Measurements from ENCODE around the gene GPR55. TPM values are rescaled to one million over a fixed set of nuclear protein-coding genes. Genes with fewer than 3 reads are reported as not detected.

Gene GPR55
- total RNA-seq, 2 experiments from 2014 or later: 18.8 to 21.5 TPM

- peak; percentile 36 for DNase-seq
- Mint-ChIP-seq H3K27me3 (peaks cover 5% of the 10 kb centered on the region), H3K36me3 (peaks cover 2% of the 10 kb centered on the region), H3K9me3 (no peaks in the 10 kb centered on the region), H3K4me3 (no peak overlapping the region), H3K4me1 (peaks cover 53% of the 10 kb centered on the region), H3K27ac (peak overlapping the region; percentile 19)
- no peak for ATAC-seq (ENCODE audit: low read depth)
- POLR2A ChIA-PET: no interaction called here
Measured at GRCh38 chr2:230927711-230928341, 2.8 kb upstream of the GPR55 start.

GRCh38 chr2:230925879-230926765, 1.1 kb upstream of the GPR55 start:
- peak overlapping the region; percentile 98 for H3K27ac Mint-ChIP-seq
- POLR2A ChIA-PET: interaction anchor here (0.6 to 2.9 kb wide), 11 partner anchors 21 to 66 kb away, joined by 3 to 13 read pairs (median 4); partner anchors contain the start of gene ITM2C
- H3K36me3 Mint-ChIP-seq: peaks cover 2% of the 10 kb centered on the region
- peaks cover 5% of the 10 kb centered on the region for H3K27me3 Mint-ChIP-seq
- peak; percentile 56 for DNase-seq
- no peaks in the 10 kb centered on the region for H3K9me3 Mint-ChIP-seq
- H3K4me1 Mint-ChIP-seq: peaks cover 49% of the 10 kb centered on the region
- peak overlapping the region; percentile 90 for H3K4me3 Mint-ChIP-seq
- ATAC-seq (ENCODE audit: low read depth): peak; percentile 30

- H3K36me3 Mint-ChIP-seq: peaks cover 2% of the 10 kb centered on the region
- DNase-seq (peak; percentile 56), ATAC-seq (ENCODE audit: low read depth) (peak; percentile 38)
- peaks cover 54% of the 10 kb centered on the region for H3K4me1 Mint-ChIP-seq
- peak overlapping the region; percentile 90 for H3K4me3 Mint-ChIP-seq
- no peaks in the 10 kb centered on the region for H3K27me3 Mint-ChIP-seq
- POLR2A ChIA-PET: interaction anchor here (0.9 to 2.9 kb wide), 13 partner anchors 20 to 67 kb away, joined by 3 to 13 read pairs (median 5); partner anchors contain the start of gene ITM2C
- no peaks in the 10 kb centered on the region for H3K9me3 Mint-ChIP-seq
- H3K27ac Mint-ChIP-seq: peak overlapping the region; percentile 98
Measured at GRCh38 chr2:230925443-230925878, 419 bp upstream of the GPR55 start.

- peak overlapping the region; percentile 98 for H3K27ac Mint-ChIP-seq
- H3K9me3 Mint-ChIP-seq: no peaks in the 10 kb centered on the region
- H3K36me3 Mint-ChIP-seq: peaks cover 2% of the 10 kb centered on the region
Measured at GRCh38 chr2:230924092-230924469, 961 bp downstream of the GPR55 start.

GRCh38 chr2:230922951-230923717, 1.9 kb downstream of the GPR55 start:
- Mint-ChIP-seq H3K27ac (peak overlapping the region; percentile 98), H3K27me3 (no peaks in the 10 kb centered on the region), H3K9me3 (no peaks in the 10 kb centered on the region), H3K4me1 (peaks cover 62% of the 10 kb centered on the region), H3K4me3 (peak overlapping the region; percentile 90), H3K36me3 (peaks cover 2% of the 10 kb centered on the region)
- DNase-seq (peak; percentile 27), ATAC-seq (ENCODE audit: low read depth) (no peak)
- POLR2A ChIA-PET: interaction anchor here (1.1 kb wide), 1 partner anchor 47 kb away, joined by 6 read pairs; no protein-coding TSS in a partner anchor

More at GRCh38 chr2:230924092-230924469, 961 bp downstream of the GPR55 start:
- H3K4me1 Mint-ChIP-seq: peaks cover 59% of the 10 kb centered on the region
- H3K4me3 Mint-ChIP-seq: peak overlapping the region; percentile 90
- no peaks in the 10 kb centered on the region for H3K27me3 Mint-ChIP-seq
- no peak for ATAC-seq (ENCODE audit: low read depth)
- POLR2A ChIA-PET: interaction anchor here (0.6 to 2.7 kb wide), 11 partner anchors 12 to 599 kb away, joined by 3 to 10 read pairs (median 5); partner anchors contain the start of gene ITM2C
- peak; percentile 21 for DNase-seq

GRCh38 chr2:230921806-230922595, 3.0 kb downstream of the GPR55 start:
- peak; percentile 24 for DNase-seq
- Mint-ChIP-seq H3K36me3 (peaks cover 2% of the 10 kb centered on the region), H3K9me3 (no peaks in the 10 kb centered on the region), H3K4me1 (peaks cover 60% of the 10 kb centered on the region), H3K4me3 (peak overlapping the region; percentile 25), H3K27ac (peak overlapping the region; percentile 35), H3K27me3 (no peaks in the 10 kb centered on the region)
- POLR2A ChIA-PET: no interaction called here
- ATAC-seq (ENCODE audit: low read depth): no peak

GRCh38 chr2:230920167-230920566, 4.9 kb downstream of the GPR55 start:
- peak overlapping the region; percentile 71 for H3K4me3 Mint-ChIP-seq
- POLR2A ChIA-PET: no interaction called here
- peak overlapping the region; percentile 82 for H3K27ac Mint-ChIP-seq
- H3K4me1 Mint-ChIP-seq: peaks cover 56% of the 10 kb centered on the region
- H3K9me3 Mint-ChIP-seq: no peaks in the 10 kb centered on the region
- peaks cover 2% of the 10 kb centered on the region for H3K36me3 Mint-ChIP-seq
- DNase-seq (no peak), ATAC-seq (ENCODE audit: low read depth) (no peak)
- no peaks in the 10 kb centered on the region for H3K27me3 Mint-ChIP-seq

GRCh38 chr2:230919681-230920080, 5.4 kb downstream of the GPR55 start:
- H3K36me3 Mint-ChIP-seq: peaks cover 5% of the 10 kb centered on the region
- H3K27ac Mint-ChIP-seq: peak overlapping the region; percentile 48
- peaks cover 52% of the 10 kb centered on the region for H3K4me1 Mint-ChIP-seq
- peak overlapping the region; percentile 71 for H3K4me3 Mint-ChIP-seq
- no peak for DNase-seq
- POLR2A ChIA-PET: no interaction called here
- no peak for ATAC-seq (ENCODE audit: low read depth)
- no peaks in the 10 kb centered on the region for H3K9me3 Mint-ChIP-seq
- no peaks in the 10 kb centered on the region for H3K27me3 Mint-ChIP-seq

- H3K27ac Mint-ChIP-seq: peak overlapping the region; percentile 57
Measured at GRCh38 chr2:230919240-230919639, 5.8 kb downstream of the GPR55 start.

GRCh38 chr2:230916218-230916617, 8.8 kb downstream of the GPR55 start:
- POLR2A ChIA-PET: no interaction called here
- Mint-ChIP-seq H3K4me1 (peaks cover 33% of the 10 kb centered on the region), H3K36me3 (peaks cover 4% of the 10 kb centered on the region), H3K27me3 (no peaks in the 10 kb centered on the region), H3K4me3 (no peak overlapping the region), H3K9me3 (no peaks in the 10 kb centered on the region), H3K27ac (no peak overlapping the region)
- no peak for DNase-seq
- ATAC-seq (ENCODE audit: low read depth): no peak

More at GRCh38 chr2:230919240-230919639, 5.8 kb downstream of the GPR55 start:
- peaks cover 48% of the 10 kb centered on the region for H3K4me1 Mint-ChIP-seq
- no peaks in the 10 kb centered on the region for H3K9me3 Mint-ChIP-seq
- no peak for ATAC-seq (ENCODE audit: low read depth)
- POLR2A ChIA-PET: no interaction called here
- H3K27me3 Mint-ChIP-seq: no peaks in the 10 kb centered on the region
- DNase-seq: no peak
- peak overlapping the region; percentile 35 for H3K4me3 Mint-ChIP-seq
- peaks cover 6% of the 10 kb centered on the region for H3K36me3 Mint-ChIP-seq

- no peaks in the 10 kb centered on the region for H3K27me3 Mint-ChIP-seq
- POLR2A ChIA-PET: no interaction called here
- H3K27ac Mint-ChIP-seq: no peak overlapping the region
- DNase-seq: no peak
- H3K4me3 Mint-ChIP-seq: no peak overlapping the region
- H3K4me1 Mint-ChIP-seq: peaks cover 33% of the 10 kb centered on the region
- no peaks in the 10 kb centered on the region for H3K9me3 Mint-ChIP-seq
- no peak for ATAC-seq (ENCODE audit: low read depth)
- H3K36me3 Mint-ChIP-seq: peaks cover 13% of the 10 kb centered on the region
Measured at GRCh38 chr2:230915319-230915718, 9.7 kb downstream of the GPR55 start.

GRCh38 chr2:230914886-230915285, 10.2 kb downstream of the GPR55 start:
- DNase-seq (peak; percentile 22), ATAC-seq (ENCODE audit: low read depth) (no peak)
- Mint-ChIP-seq H3K27ac (no peak overlapping the region), H3K27me3 (no peaks in the 10 kb centered on the region), H3K36me3 (peaks cover 17% of the 10 kb centered on the region), H3K9me3 (no peaks in the 10 kb centered on the region), H3K4me1 (peaks cover 29% of the 10 kb centered on the region), H3K4me3 (no peak overlapping the region)
- POLR2A ChIA-PET: no interaction called here

Data from activated naive CD8-positive, alpha-beta T cell treated with anti-CD3 and anti-CD28 coated beads, Interleukin-2, amount 10 ng/mL, durations not matched to agents 7 days and 5 days (primary cell).